Measurements from ENCODE around the gene PLCH1. TPM values are rescaled to one million over a fixed set of nuclear protein-coding genes. Genes with fewer than 3 reads are reported as not detected.
A peak's percentile ranks its signal among the peaks of the same experiment; 100 is the strongest.

The PLCH1 gene
- polyA plus RNA-seq, 1 donor (not counting 4 experiments of a cell fraction or from before 2014, with no cell fraction given), result 0.05 TPM

GRCh38 chr3:155548195-155548594 is 196.7 kb downstream of the PLCH1 start:
- H3K4me2 ChIP-seq (ENCODE audit: control insufficient read depth, extremely low read depth, insufficient read depth, low read depth, low read length), result no peak overlapping the region
- no peak overlapping the region for H2AFZ ChIP-seq (ENCODE audit: control insufficient read depth, low read length)
- H3K36me3 ChIP-seq (ENCODE audit: control insufficient read depth in 2 of 2, extremely low read depth in 1 of 2, insufficient read depth in 2 of 2, low read length in 2 of 2), result no peaks in the 10 kb centered on the region
- H3K9ac ChIP-seq (ENCODE audit: control insufficient read depth, extremely low read depth, insufficient read depth, low read length), result no peak overlapping the region
- TF ChIP-seq EZH2 (IDR thresholded peaks at IDR 0.05; ENCODE audit: low read length) (no peak), CTCF (optimal IDR thresholded peaks at IDR 0.05 in 1 of 3, IDR thresholded peaks at IDR 0.05 in 1 of 3, conservative IDR thresholded peaks at IDR 0.05 in 1 of 3; ENCODE audit: extremely low read depth in 1 of 3, insufficient read depth in 2 of 3, low read length in 3 of 3) (peak in 2 of 3 experiments; percentile 18 to 24)
- no peaks in the 10 kb centered on the region for H3K27me3 ChIP-seq (ENCODE audit: control insufficient read depth, extremely low read depth, insufficient read depth, low read length)
- H3K79me2 ChIP-seq (ENCODE audit: control insufficient read depth, insufficient read depth, low read length), result no peaks in the 10 kb centered on the region
- H3K9me1 ChIP-seq (ENCODE audit: control insufficient read depth, extremely low read depth, insufficient read depth, low read length), result no peaks in the 10 kb centered on the region
- DNase-seq (ENCODE audit: low read depth, low spot score) (no peak), FAIRE-seq (peak; percentile 20)
- H3K4me3 ChIP-seq (ENCODE audit: control insufficient read depth in 2 of 3, extremely low read depth in 1 of 3, insufficient read depth in 2 of 3, low read depth in 1 of 3, low read length in 3 of 3), result no peak overlapping the region
- no peak overlapping the region for H3K27ac ChIP-seq (ENCODE audit: control insufficient read depth, insufficient read depth, low read length)
- no peaks in the 10 kb centered on the region for H3K9me3 ChIP-seq (ENCODE audit: control insufficient read depth, low read depth, low read length)
- dilution Hi-C loops (cut with MboI; ENCODE audit: extremely low pct_ligation_motif_present, low sequenced_read_pairs), result no loop called here
- no peaks in the 10 kb centered on the region for H3K4me1 ChIP-seq (ENCODE audit: control insufficient read depth, extremely low read depth, insufficient read depth, low read length)
- H4K20me1 ChIP-seq (ENCODE audit: control insufficient read depth, extremely low read depth, insufficient read depth, low read length), result no peaks in the 10 kb centered on the region

- H3K9ac ChIP-seq (ENCODE audit: control insufficient read depth, extremely low read depth, insufficient read depth, low read length), result no peak overlapping the region
- H3K27me3 ChIP-seq (ENCODE audit: control insufficient read depth, extremely low read depth, insufficient read depth, low read length), result no peaks in the 10 kb centered on the region
- no peak for FAIRE-seq
- H3K4me2 ChIP-seq (ENCODE audit: control insufficient read depth, extremely low read depth, insufficient read depth, low read depth, low read length), result no peak overlapping the region
- no peak for TF ChIP-seq CTCF (optimal IDR thresholded peaks at IDR 0.05 in 1 of 3, IDR thresholded peaks at IDR 0.05 in 1 of 3, conservative IDR thresholded peaks at IDR 0.05 in 1 of 3; ENCODE audit: extremely low read depth in 1 of 3, insufficient read depth in 2 of 3, low read length in 3 of 3)
- no peak for TF ChIP-seq EZH2 (IDR thresholded peaks at IDR 0.05; ENCODE audit: low read length)
- dilution Hi-C loops (cut with MboI; ENCODE audit: extremely low pct_ligation_motif_present, low sequenced_read_pairs), result no loop called here
- no peak overlapping the region for H3K4me3 ChIP-seq (ENCODE audit: control insufficient read depth in 2 of 3, extremely low read depth in 1 of 3, insufficient read depth in 2 of 3, low read depth in 1 of 3, low read length in 3 of 3)
- no peaks in the 10 kb centered on the region for H3K36me3 ChIP-seq (ENCODE audit: control insufficient read depth in 2 of 2, extremely low read depth in 1 of 2, insufficient read depth in 2 of 2, low read length in 2 of 2)
- no peaks in the 10 kb centered on the region for H3K9me3 ChIP-seq (ENCODE audit: control insufficient read depth, low read depth, low read length)
- no peaks in the 10 kb centered on the region for H3K9me1 ChIP-seq (ENCODE audit: control insufficient read depth, extremely low read depth, insufficient read depth, low read length)
- no peaks in the 10 kb centered on the region for H3K79me2 ChIP-seq (ENCODE audit: control insufficient read depth, insufficient read depth, low read length)
- no peak overlapping the region for H2AFZ ChIP-seq (ENCODE audit: control insufficient read depth, low read length)
- H4K20me1 ChIP-seq (ENCODE audit: control insufficient read depth, extremely low read depth, insufficient read depth, low read length), result no peaks in the 10 kb centered on the region
- H3K27ac ChIP-seq (ENCODE audit: control insufficient read depth, insufficient read depth, low read length), result no peak overlapping the region
- no peak for DNase-seq (ENCODE audit: low read depth, low spot score)
- H3K4me1 ChIP-seq (ENCODE audit: control insufficient read depth, extremely low read depth, insufficient read depth, low read length), result peaks cover 7% of the 10 kb centered on the region
Measured at GRCh38 chr3:155535098-155535497, 209.8 kb downstream of the PLCH1 start.
